Stimulated activated naive CD8-positive, alpha-beta T cell treated with anti-CD3 and anti-CD28 coated beads, Interleukin-15, Interleukin-2, amounts not matched to agents 100 U/mL and 50 U/mL, for 24 hours (primary cell): ENCODE measurements around the gene RPL10A.
A peak's percentile ranks its signal among the peaks of the same experiment; 100 is the strongest.
"Not testable (repeated sequence)": the region's sequence is repeated elsewhere in the genome, so short reads cannot be mapped to it uniquely, and the experiment has no call there.

Experiments used
- ATAC-seq: fragments of 150-1000 bp; cut with Tn5 transposase; one replicate; pipeline ENCODE4 v1.10.0; 2021
- DNase-seq: peaks from one replicate; pipeline ENCODE4 v3.0.0; 2021

RPL10A gene

GRCh38 chr6:35468181-35468979 is at the start of gene RPL10A:
Gene RPL10A, plus strand, starts transcription at chr6:35468401. Its CDS starts 34 bp downstream, at chr6:35468435.
- peak; percentile 93 for ATAC-seq

GRCh38 chr6:35419417-35419816 is 48.8 kb upstream of the RPL10A start:
- ATAC-seq (no peak), DNase-seq (no peak)

More at GRCh38 chr6:35468181-35468979, at the start of gene RPL10A:
- peak; percentile 96 for DNase-seq

GRCh38 chr6:35419961-35420360 is 48.2 kb upstream of the RPL10A start:
- no peak for ATAC-seq

GRCh38 chr6:35425284-35425683 is 42.9 kb upstream of the RPL10A start:
- DNase-seq (no peak), ATAC-seq (no peak)

More at GRCh38 chr6:35419961-35420360, 48.2 kb upstream of the RPL10A start:
- no peak for DNase-seq

GRCh38 chr6:35426074-35426473 is 42.1 kb upstream of the RPL10A start:
- no peak for DNase-seq

GRCh38 chr6:35427435-35427834 is 40.8 kb upstream of the RPL10A start:
- ATAC-seq = no peak
- DNase-seq = no peak

More at GRCh38 chr6:35426074-35426473, 42.1 kb upstream of the RPL10A start:
- no peak for ATAC-seq

GRCh38 chr6:35427851-35428321 is 40.3 kb upstream of the RPL10A start:
- DNase-seq = no peak
- no peak for ATAC-seq

GRCh38 chr6:35428421-35429149 is 39.6 kb upstream of the RPL10A start:
- DNase-seq (no peak), ATAC-seq (no peak)

GRCh38 chr6:35429463-35429862 is 38.7 kb upstream of the RPL10A start:
- DNase-seq (no peak), ATAC-seq (no peak)

- ATAC-seq (no peak), DNase-seq (no peak)
Measured at GRCh38 chr6:35432291-35432690, 35.9 kb upstream of the RPL10A start.

- ATAC-seq, DNase-seq: not testable (repeated sequence)
Measured at GRCh38 chr6:35432702-35433101, 35.5 kb upstream of the RPL10A start.

- DNase-seq (no peak), ATAC-seq (no peak)
Measured at GRCh38 chr6:35435074-35435837, 32.9 kb upstream of the RPL10A start.

GRCh38 chr6:35436071-35436857 is 31.9 kb upstream of the RPL10A start:
- ATAC-seq (no peak), DNase-seq (no peak)

GRCh38 chr6:35438378-35439065 is 29.7 kb upstream of the RPL10A start:
- not testable (repeated sequence) for DNase-seq, ATAC-seq

- ATAC-seq (no peak), DNase-seq (no peak)
Measured at GRCh38 chr6:35439308-35439707, 28.9 kb upstream of the RPL10A start.

GRCh38 chr6:35441205-35441604 is 27.0 kb upstream of the RPL10A start:
- no peak for DNase-seq
- ATAC-seq = no peak

GRCh38 chr6:35441642-35442041 is 26.6 kb upstream of the RPL10A start:
- ATAC-seq (no peak), DNase-seq (no peak)

GRCh38 chr6:35442693-35443092 is 25.5 kb upstream of the RPL10A start:
- ATAC-seq (no peak), DNase-seq (no peak)

- no peak for DNase-seq
- peak; percentile 23 for ATAC-seq
Measured at GRCh38 chr6:35443341-35444030, 24.7 kb upstream of the RPL10A start.

GRCh38 chr6:35445691-35446090 is 22.5 kb upstream of the RPL10A start:
- no peak for ATAC-seq
- peak; percentile 15 for DNase-seq
